Urinary bladder (tissue), 4 donors: Measurements from ENCODE around the gene TXNIP. TPM values are rescaled to one million over a fixed set of nuclear protein-coding genes. Genes with fewer than 3 reads are reported as not detected.

Experiments
- DNase-seq: peaks from one replicate; pipeline ENCODE4 v3.0.0-alpha.2; 2015; ENCODE audit errors: extremely low spot score
- H3K27ac ChIP-seq: one replicate; pipeline ENCODE4 v1.5.1; 2013; ENCODE audit warnings: low read depth, mild to moderate bottlenecking, moderate library complexity
- H3K36me3 ChIP-seq: one replicate; pipeline ENCODE4 v1.6.1; 2013; ENCODE audit warnings: mild to moderate bottlenecking, moderate library complexity; ENCODE audit not compliant: insufficient read depth
- H3K4me1 ChIP-seq: one replicate; pipeline ENCODE4 v1.6.1; 2013; ENCODE audit warnings: mild to moderate bottlenecking, moderate library complexity; ENCODE audit not compliant: insufficient read depth
- H3K4me3 ChIP-seq: one replicate; pipeline ENCODE4 v1.5.1; 2013; ENCODE audit warnings: low read depth, low read length
- WGBS: extraction: QIAGEN DNeasy Blood & Tissue Kit; methylation state at CpG from one replicate; pipeline ENCODE4 v1.1.7; 2013; 5-methylcytosine and 5-hydroxymethylcytosine counted together
- polyA plus RNA-seq: library from polyadenylated mRNA; stranded (reverse); fragments of 200-250 nt; gene quantifications from one replicate; pipeline ENCODE4 v1.2.3, GENCODE V29; 2013
- total RNA-seq: library from RNA; depleted of rRNA; stranded (reverse); fragments of >200 nt; gene quantifications from one replicate; pipeline ENCODE4 v1.2.3, GENCODE V29; 2014
- donor health status: healthy with polysubstance abuse.
- donor health status: healthy.

TXNIP gene
- total and polyA plus RNA-seq, 2 donors: 920 to 1,029 TPM

GRCh38 chr1:145959333-145959732 lies 37.0 kb downstream of the TXNIP start:
- no peak overlapping the region for H3K27ac ChIP-seq
- no peak overlapping the region for H3K4me3 ChIP-seq
- H3K4me1 ChIP-seq: peaks cover 1% of the 10 kb centered on the region

DNA sequence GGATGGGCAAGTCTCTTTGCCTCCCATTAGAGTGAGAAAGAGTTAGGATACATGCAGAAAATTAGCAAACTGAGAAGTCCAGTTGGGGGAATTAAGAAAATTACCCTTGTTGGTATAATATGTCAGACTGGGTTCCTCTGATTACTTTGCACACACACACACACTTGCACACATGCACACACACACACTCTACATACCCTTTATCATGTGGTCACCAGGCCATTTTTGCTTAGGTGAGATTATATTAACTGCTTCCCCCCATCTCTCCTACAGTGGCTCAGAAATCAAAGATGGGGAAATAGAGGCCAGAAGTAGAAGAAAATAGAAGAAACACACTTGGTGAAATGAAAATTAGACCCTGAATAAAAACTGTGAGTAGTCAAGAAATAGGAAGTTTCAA lies 37.6 kb downstream of the TXNIP start:
- H3K36me3 ChIP-seq: no peaks in the 10 kb centered on the region
- H3K4me3 ChIP-seq: no peak overlapping the region
- no peak for DNase-seq
- no peak overlapping the region for H3K27ac ChIP-seq
- H3K4me1 ChIP-seq: peaks cover 1% of the 10 kb centered on the region

More at GRCh38 chr1:145959333-145959732, 37.0 kb downstream of the TXNIP start:
- no peaks in the 10 kb centered on the region for H3K36me3 ChIP-seq
- no peak for DNase-seq

DNA sequence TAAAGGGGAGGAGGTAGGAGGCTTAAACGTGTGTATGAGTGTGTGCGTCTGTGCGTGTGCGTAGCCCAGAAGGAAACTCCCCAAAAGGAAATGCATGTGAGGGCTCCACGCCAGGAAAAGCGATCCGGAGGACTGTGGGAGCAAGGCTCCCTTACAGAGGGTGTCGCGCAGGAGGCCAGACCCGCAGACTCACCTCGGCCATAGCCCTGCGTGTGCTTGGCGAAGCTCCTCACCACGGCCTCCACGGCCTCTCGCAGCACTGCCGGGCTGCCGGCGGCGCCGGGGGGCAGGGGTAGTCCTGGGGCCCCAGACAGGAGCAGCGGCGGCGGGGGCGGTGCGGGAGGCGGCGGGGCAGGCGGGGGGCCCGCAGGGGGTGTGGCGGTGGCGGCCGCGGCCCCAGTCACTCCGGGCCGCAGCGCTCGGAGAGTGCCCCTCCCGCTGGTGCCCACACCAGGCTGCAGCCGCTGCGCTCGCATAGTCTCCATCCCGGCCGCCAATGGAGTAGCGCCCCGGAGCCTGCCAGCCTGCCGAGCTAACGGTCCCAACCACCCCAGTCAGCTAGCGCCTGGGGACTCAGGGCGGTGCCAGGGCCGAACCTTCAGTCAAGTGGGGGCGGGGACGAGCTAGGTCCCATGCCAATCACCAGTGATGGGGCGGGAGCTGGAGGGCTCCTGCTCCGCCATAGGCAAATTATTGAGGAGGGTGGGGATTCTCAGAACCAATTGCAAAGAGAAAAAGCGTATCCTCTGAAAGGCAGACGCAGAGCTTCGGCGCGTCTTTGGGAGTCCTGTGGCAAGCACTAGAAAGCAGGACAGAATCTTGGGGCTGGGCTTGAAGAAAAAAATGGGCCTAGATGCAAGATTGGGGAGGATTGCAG lies 38.7 kb downstream of the TXNIP start, which contains the start of gene LIX1L:
Gene LIX1L, minus strand, starts transcription at position 575 of the 877 bp plus-strand sequence. Its CDS starts 90 bp downstream, at position 485.
- no peaks in the 10 kb centered on the region for H3K36me3 ChIP-seq
- H3K4me1 ChIP-seq: no peaks in the 10 kb centered on the region
- peak within 1 kb of the TSS; percentile 90 for H3K27ac ChIP-seq
- DNase-seq: peak; percentile 92
- WGBS: under 1% methylated on average over 60 of the region's 60 CpGs
- peak within 1 kb of the TSS; percentile 81 for H3K4me3 ChIP-seq

DNA sequence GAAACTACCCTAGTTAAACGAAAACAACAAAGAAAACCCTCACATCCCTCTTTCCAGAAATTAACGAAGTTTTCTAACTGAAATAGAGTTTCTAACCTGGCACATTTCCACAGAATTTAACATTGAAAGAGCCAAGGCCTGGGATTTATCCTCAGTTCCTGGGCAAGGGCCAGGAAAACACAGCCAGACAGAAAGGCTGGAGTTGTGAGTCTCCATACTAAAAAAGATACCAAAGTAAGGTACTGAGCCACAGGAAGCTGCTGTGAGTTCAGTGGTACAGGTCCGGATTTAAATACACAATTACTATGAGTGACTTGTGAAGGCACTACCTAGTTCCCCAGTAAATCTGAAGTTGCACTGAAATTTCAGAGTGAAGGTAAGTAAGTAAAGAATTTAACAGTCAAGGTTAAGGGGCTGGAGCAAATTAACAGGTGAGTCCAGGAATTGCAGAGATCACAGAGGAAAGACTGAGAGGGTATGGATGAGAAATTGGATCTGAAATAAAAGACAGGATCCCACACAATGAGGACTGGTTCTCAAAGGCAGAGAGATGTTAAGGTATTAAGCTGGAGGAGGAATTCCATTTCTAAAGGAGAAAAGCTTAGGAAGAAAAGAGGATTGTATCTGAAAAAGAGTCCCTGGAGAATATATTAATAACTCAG lies 39.5 kb downstream of the TXNIP start:
- no peaks in the 10 kb centered on the region for H3K4me1 ChIP-seq
- WGBS: 5% methylated on average over 3 of the region's 3 CpGs
- no peaks in the 10 kb centered on the region for H3K36me3 ChIP-seq
- H3K4me3 ChIP-seq: peak overlapping the region; percentile 81
- no peak for DNase-seq
- peak overlapping the region; percentile 66 for H3K27ac ChIP-seq

GRCh38 chr1:145956361-145956760 lies 40.0 kb downstream of the TXNIP start:
- no peak for DNase-seq
- Histone ChIP-seq H3K27ac (no peak overlapping the region), H3K36me3 (no peaks in the 10 kb centered on the region), H3K4me3 (no peak overlapping the region), H3K4me1 (no peaks in the 10 kb centered on the region)

DNA sequence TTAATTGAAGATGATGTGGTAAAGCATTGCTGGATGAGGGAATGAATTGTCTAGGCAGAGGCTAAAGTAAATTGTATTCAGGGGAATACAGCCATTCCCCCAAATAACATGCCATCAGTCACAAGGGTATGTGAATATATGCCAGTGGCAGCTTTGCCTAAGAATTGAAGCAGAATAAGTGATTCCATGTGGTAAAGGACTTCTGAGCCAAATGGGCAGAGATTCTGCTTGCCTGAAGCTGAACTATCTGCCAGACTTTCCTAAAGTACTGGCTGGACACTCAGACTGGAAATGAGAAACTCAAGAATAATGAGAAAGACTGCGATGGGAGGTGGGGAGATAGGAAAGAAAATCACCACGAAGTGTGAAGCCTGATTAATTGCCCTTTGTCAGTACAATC lies 40.9 kb downstream of the TXNIP start:
- H3K4me1 ChIP-seq: no peaks in the 10 kb centered on the region
- H3K4me3 ChIP-seq: no peak overlapping the region
- no peak for DNase-seq
- H3K36me3 ChIP-seq: no peaks in the 10 kb centered on the region
- H3K27ac ChIP-seq: no peak overlapping the region
- WGBS: 23% methylated on average over 2 of the region's 2 CpGs

GRCh38 chr1:145953861-145954260 lies 42.5 kb downstream of the TXNIP start:
- Histone ChIP-seq H3K4me1 (no peaks in the 10 kb centered on the region), H3K36me3 (no peaks in the 10 kb centered on the region), H3K4me3 (no peak overlapping the region), H3K27ac (no peak overlapping the region)
- no peak for DNase-seq
- WGBS: 66% methylated on average over 6 of the region's 6 CpGs

DNA sequence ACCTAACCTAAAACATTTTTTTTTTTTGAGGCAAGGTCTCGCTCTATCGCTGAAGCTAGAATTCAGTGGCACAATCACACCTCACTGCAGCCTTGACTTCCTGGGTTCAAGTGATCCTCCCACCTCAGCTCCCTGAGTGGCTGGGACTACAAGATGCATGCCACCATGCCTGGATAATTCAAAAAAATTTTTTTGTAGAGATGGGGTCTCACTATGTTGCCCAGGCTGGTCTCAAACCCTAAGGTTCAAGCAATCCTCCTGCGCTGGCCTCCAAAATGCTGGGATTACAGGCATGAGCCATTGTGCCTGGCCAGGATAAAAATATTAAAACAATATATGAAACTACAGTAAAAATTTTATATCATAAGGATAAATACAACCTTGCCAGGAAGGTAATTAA lies 43.5 kb downstream of the TXNIP start:
- no peak overlapping the region for H3K4me3 ChIP-seq
- no peaks in the 10 kb centered on the region for H3K4me1 ChIP-seq
- 98% methylated on average over 3 of the region's 3 CpGs for WGBS
- H3K27ac ChIP-seq: no peak overlapping the region
- no peak for DNase-seq
- no peaks in the 10 kb centered on the region for H3K36me3 ChIP-seq

DNA sequence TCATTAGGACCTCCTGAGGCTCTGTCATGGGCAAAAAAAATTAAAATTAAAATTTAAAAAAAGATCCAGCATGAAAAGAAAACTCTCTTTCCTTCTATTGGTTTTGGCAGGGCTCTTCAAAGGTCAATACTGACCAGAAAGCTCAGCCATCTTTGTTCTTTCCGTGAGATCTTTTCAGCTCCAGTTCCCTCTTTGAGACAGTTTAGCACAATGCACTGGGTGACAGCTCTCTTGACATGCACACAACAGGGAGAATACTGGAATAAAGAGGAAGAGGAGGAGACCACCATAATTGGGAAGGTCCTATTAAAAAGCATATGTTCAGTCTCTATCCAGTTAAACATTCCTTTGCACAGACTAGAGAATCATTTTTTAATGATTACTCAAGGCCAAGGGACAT lies 44.9 kb downstream of the TXNIP start:
- H3K4me1 ChIP-seq: no peaks in the 10 kb centered on the region
- no peaks in the 10 kb centered on the region for H3K36me3 ChIP-seq
- DNase-seq: no peak
- H3K4me3 ChIP-seq: no peak overlapping the region
- WGBS: 90% methylated on average over 1 of the region's 1 CpG
- no peak overlapping the region for H3K27ac ChIP-seq

GRCh38 chr1:145949219-145949618 lies 47.2 kb downstream of the TXNIP start:
- no peak overlapping the region for H3K27ac ChIP-seq
- 89% methylated on average over 4 of the region's 4 CpGs for WGBS
- H3K4me1 ChIP-seq: no peaks in the 10 kb centered on the region
- no peak for DNase-seq
- H3K36me3 ChIP-seq: no peaks in the 10 kb centered on the region
- H3K4me3 ChIP-seq: no peak overlapping the region

DNA sequence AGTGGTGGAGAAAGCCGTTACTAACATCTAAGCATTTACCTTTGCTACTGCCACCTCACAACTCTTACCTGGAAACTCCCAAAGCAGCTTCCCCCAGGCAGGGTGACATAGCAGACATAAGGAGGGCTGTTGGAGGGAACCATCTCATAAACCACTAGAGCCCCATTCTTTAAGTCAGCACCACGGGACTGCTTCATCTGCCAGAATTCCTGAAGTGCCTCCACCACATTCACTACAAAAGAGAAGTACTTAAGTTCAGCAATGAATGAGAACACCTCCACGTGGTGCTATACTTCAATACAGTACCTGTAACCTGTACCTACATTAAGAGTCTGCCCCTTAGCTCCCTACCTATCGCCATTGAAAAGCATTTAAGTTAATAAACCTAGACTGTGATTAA lies 48.8 kb downstream of the TXNIP start:
- no peaks in the 10 kb centered on the region for H3K4me1 ChIP-seq
- no peak for DNase-seq
- no peak overlapping the region for H3K4me3 ChIP-seq
- no peak overlapping the region for H3K27ac ChIP-seq
- no peaks in the 10 kb centered on the region for H3K36me3 ChIP-seq
- 69% methylated on average over 4 of the region's 4 CpGs for WGBS

DNA sequence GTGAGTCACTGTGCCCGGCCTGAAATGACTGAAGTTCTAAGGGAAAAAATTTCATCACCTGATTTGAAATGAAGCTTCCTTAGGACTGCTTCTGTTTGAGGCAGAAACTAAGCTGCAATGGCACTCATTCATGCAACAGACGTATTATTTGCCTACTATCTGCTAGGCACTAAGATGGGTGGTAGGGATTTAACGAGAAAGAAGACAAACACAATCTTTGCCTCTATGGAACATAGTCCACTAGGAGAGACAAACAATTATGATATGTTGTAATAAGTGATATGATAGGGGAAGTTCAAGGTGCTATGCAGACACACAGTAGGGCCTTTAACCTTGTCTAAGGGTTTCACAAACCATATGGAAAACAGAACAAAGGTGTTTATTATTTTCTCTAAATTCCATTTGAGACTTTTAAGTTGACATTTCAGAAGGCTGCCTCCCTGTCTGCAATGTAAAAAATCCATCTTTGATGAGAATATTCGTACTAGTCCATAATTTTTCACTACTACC lies 49.8 kb downstream of the TXNIP start:
- Histone ChIP-seq H3K27ac (no peak overlapping the region), H3K4me3 (no peak overlapping the region), H3K4me1 (no peaks in the 10 kb centered on the region), H3K36me3 (no peaks in the 10 kb centered on the region)
- WGBS: 93% methylated on average over 4 of the region's 4 CpGs
- DNase-seq: no peak

DNA sequence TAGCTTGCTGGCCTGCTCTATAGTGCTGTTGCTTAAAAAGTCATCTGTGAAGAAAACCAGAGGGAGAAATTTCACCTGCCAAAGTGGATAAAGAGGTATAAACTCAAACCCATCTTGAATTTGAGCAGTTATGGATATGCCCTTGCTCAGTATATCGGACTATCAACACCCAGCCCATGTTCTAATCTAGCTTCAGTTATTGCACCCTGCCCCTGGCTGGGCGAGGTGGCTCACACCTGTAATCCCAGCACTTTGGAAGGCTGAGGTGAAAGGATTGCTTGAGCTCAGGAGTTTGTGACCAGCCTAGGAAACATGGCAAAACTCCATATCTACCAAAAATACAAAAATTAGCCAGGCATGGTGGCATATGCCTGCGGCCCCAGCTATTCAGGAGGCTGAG lies 51.8 kb downstream of the TXNIP start:
- Histone ChIP-seq H3K4me1 (no peaks in the 10 kb centered on the region), H3K4me3 (no peak overlapping the region), H3K27ac (no peak overlapping the region), H3K36me3 (no peaks in the 10 kb centered on the region)
- 78% methylated on average over 3 of the region's 3 CpGs for WGBS
- DNase-seq: no peak

DNA sequence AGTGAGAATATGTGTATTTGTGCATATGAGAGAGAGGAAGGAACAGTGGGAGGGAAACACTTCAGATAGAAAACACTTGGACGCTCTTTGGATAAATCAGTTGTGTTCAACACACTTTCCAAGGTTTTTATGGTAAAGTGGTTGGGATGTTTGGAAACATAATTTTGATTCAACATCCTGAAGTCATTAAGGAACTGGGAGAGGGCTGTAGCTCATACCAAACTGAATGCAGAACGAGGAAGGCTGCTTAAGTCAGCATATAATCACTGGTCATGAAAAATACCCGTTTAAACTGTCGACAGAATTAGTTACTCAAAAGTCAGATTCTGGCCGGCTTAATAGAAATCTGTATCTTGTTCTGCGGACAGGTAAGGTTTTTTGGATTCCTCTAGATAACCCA lies 53.5 kb downstream of the TXNIP start:
- H3K36me3 ChIP-seq: no peaks in the 10 kb centered on the region
- H3K4me3 ChIP-seq: no peak overlapping the region
- no peaks in the 10 kb centered on the region for H3K4me1 ChIP-seq
- DNase-seq: no peak
- 83% methylated on average over 6 of the region's 6 CpGs for WGBS
- H3K27ac ChIP-seq: no peak overlapping the region
